Lower lobe of right lung (tissue), 2 donors: ENCODE results near the gene C5orf22. TPM values are rescaled to one million over a fixed set of nuclear protein-coding genes. Genes with fewer than 3 reads are reported as not detected.
"Not testable (repeated sequence)": the region's sequence is repeated elsewhere in the genome, so short reads cannot be mapped to it uniquely, and the experiment has no call there.

Source experiments
- ATAC-seq, 2 donors: fragments of 200-7000 bp; cut with Tn5 transposase; one replicate each; pipeline ENCODE4 v1.9.1; 2020 to 2022; ENCODE audit warnings: mild to moderate bottlenecking in 2 of 2, moderate library complexity in 2 of 2
- DNase-seq: peaks from one replicate; pipeline ENCODE4 v3.0.0-alpha.2; 2020
- H3K27ac ChIP-seq: fragments of 200-600 bp; one replicate; pipeline ENCODE4 v1.8.0; 2022
- H3K27me3 ChIP-seq: fragments of 200-600 bp; one replicate; pipeline ENCODE4 v1.8.0; 2022; ENCODE audit warnings: low read depth
- H3K36me3 ChIP-seq: fragments of 200-600 bp; one replicate; pipeline ENCODE4 v1.8.0; 2022; ENCODE audit warnings: mild to moderate bottlenecking
- H3K4me1 ChIP-seq: fragments of 200-600 bp; one replicate; pipeline ENCODE4 v1.8.0; 2022
- H3K4me3 ChIP-seq: fragments of 200-600 bp; one replicate; pipeline ENCODE4 v1.8.0; 2022; ENCODE audit warnings: mild to moderate bottlenecking
- H3K9me3 ChIP-seq: fragments of 200-600 bp; one replicate; pipeline ENCODE4 v1.8.0; 2022
- intact Hi-C: fragments of 100-400 bp; cut with DNase I; formaldehyde crosslinking; loops from one replicate; pipeline ENCODE4 v1.11.0; 2022
- total RNA-seq: library from RNA; stranded (reverse); fragmentation: NEBNext Ultra II Directional; extraction: Animal tissue kit (Norgen Biotek cat#: 25700); gene quantifications from one replicate; pipeline ENCODE4 v1.2.1, GENCODE V29; 2021
- TF ChIP-seq, protein P1 (sequence below): fragments of 200-600 bp; IDR thresholded peaks from one replicate; pipeline ENCODE4 v1.8.0; 2022; ENCODE audit warnings: antibody characterized with exemption, mild to moderate bottlenecking
- donor health status: DM: no; HTN: yes; CAD: no; lungs with severe emphysema.

C5orf22 gene
- total RNA-seq, 1 donor from 2014 or later: 20.8 TPM

- Histone ChIP-seq H3K27me3 (no peaks in the 10 kb centered on the region), H3K9me3 (no peaks in the 10 kb centered on the region), H3K4me1 (no peaks in the 10 kb centered on the region), H3K27ac (no peak overlapping the region), H3K4me3 (no peak overlapping the region), H3K36me3 (no peaks in the 10 kb centered on the region)
- DNase-seq: no peak
- TF ChIP-seq, protein P1, sequence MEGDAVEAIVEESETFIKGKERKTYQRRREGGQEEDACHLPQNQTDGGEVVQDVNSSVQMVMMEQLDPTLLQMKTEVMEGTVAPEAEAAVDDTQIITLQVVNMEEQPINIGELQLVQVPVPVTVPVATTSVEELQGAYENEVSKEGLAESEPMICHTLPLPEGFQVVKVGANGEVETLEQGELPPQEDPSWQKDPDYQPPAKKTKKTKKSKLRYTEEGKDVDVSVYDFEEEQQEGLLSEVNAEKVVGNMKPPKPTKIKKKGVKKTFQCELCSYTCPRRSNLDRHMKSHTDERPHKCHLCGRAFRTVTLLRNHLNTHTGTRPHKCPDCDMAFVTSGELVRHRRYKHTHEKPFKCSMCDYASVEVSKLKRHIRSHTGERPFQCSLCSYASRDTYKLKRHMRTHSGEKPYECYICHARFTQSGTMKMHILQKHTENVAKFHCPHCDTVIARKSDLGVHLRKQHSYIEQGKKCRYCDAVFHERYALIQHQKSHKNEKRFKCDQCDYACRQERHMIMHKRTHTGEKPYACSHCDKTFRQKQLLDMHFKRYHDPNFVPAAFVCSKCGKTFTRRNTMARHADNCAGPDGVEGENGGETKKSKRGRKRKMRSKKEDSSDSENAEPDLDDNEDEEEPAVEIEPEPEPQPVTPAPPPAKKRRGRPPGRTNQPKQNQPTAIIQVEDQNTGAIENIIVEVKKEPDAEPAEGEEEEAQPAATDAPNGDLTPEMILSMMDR: no peak
- intact Hi-C loops: loop anchor here (10.0 kb wide), 2 partner anchors 217 to 377 kb away; no protein-coding TSS in a partner anchor
- ATAC-seq: no peak
Measured at GRCh38 chr5:31587546-31587945, 55.4 kb downstream of the C5orf22 start.

DNA sequence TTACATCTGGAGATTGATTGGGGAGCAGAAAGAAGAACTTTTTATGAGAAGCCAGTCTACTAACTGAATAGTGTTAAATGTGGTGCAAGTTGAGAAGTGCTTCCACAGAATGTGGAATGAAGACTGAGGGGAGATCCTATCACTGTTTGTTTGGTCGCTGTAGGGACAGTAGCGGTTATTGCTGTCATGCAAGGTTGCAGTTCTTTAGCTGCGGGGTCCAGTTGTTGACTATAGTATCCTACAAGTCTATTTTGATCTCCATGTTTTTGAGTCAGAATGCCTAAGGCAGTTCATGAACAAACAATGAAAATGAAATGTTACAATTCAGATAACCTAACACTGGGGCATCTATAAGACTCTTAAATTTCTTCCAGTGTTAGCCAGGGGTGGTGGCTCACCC is 61.6 kb downstream of the C5orf22 start:
- ATAC-seq (no peak), DNase-seq (no peak)
- Histone ChIP-seq H3K27ac (no peak overlapping the region), H3K9me3 (no peaks in the 10 kb centered on the region), H3K36me3 (no peaks in the 10 kb centered on the region), H3K4me1 (no peaks in the 10 kb centered on the region), H3K27me3 (no peaks in the 10 kb centered on the region), H3K4me3 (no peak overlapping the region)
- TF ChIP-seq, protein P1: no peak
- intact Hi-C loops: no loop called here

DNA sequence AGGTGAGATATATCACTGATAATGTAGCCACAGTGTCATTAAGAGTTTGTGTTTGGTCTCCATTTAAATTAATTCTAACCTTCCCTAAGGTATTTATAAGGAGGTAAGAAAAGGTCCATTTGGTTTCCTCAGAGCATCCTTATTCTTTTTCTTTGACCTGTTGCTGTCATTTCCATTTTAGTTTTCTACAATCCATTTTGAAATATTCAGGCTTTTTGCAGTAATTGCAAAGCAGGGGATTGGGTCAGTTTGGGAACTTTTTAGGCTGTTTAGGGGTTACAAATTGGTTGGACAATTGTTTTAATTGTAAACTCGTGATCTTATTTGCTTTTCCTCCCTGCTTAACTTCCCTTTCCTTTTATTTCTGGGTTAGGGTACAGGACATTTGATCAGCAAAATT is 64.3 kb downstream of the C5orf22 start:
- intact Hi-C loops: no loop called here
- DNase-seq (no peak), ATAC-seq (no peak)
- H3K36me3 ChIP-seq: no peaks in the 10 kb centered on the region
- no peaks in the 10 kb centered on the region for H3K4me1 ChIP-seq
- no peaks in the 10 kb centered on the region for H3K9me3 ChIP-seq
- H3K27ac ChIP-seq: no peak overlapping the region
- TF ChIP-seq, protein P1: no peak
- no peaks in the 10 kb centered on the region for H3K27me3 ChIP-seq
- no peak overlapping the region for H3K4me3 ChIP-seq

DNA sequence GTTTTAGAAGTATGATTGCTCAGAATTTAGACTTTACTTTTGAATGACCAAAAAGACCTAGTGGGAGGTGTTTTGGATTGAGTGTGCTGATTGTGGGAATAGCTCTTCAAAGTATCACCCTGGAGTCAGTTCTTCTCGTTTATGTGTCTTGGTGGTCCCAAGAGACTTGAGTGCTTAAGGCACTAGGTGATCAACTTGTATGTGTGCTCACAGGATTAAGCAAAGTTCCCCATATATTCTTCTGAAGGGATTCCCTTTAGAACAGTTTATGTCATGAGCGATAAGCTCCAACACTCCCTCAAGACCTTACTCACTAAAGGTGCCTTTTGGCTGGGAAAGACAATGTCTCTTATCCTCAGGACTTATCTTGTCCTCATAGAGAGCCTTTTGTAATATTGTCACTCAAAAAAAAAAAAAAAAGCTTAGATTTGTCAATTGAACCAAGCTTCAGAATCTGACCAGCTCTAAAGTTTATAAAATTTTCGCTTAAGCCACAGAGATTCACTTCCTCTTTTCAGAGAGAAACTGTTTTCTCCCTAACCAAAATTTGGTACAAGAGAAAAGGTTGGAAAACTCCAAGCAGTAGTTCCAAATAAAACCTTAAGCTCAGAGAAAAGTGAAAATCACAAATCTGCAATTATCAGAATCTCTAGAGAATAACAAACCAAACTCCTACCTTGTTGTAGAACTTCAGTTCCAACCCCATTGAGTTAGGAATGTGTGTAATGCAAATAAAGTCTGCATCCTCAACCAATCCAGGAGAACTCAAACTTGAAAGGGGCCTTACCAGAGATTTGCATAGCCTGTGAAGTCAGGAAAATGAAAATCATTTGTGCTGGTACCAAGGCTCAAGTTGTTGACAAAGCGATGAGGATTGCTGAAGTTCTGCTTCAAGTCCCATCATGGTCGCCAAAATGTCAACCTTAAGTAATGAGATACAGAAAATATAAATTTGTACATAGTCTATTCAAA is 66.8 kb downstream of the C5orf22 start:
- Histone ChIP-seq H3K4me1 (no peaks in the 10 kb centered on the region), H3K36me3 (no peaks in the 10 kb centered on the region), H3K27me3 (no peaks in the 10 kb centered on the region), H3K9me3 (no peaks in the 10 kb centered on the region), H3K4me3 (no peak overlapping the region), H3K27ac (no peak overlapping the region)
- peak; percentile 53 to 79 for ATAC-seq
- TF ChIP-seq, protein P1: no peak
- no peak for DNase-seq
- intact Hi-C loops: no loop called here

DNA sequence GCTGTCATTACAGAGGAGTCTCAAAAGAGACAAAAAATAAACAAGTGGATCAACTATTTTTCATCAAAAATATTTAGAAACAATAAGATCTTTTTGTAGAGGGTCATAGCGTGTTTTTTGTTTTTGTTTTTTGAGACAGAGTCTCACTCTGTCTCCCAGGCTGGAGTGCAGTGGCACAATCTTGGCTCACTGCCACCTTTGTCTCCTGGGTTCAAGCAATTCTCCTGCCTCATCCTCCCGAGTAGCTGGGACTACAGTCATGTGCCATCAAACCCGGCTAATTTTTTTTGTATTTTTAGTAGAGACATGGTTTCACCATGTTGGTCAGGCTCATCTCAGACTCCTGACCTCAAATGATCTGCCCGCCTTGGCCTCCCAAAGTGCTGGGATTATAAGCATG is 70.2 kb downstream of the C5orf22 start:
- H3K9me3 ChIP-seq, H3K27ac ChIP-seq, H3K36me3 ChIP-seq, ATAC-seq, H3K4me3 ChIP-seq, intact Hi-C loops, DNase-seq, H3K27me3 ChIP-seq, H3K4me1 ChIP-seq: not testable (repeated sequence)

DNA sequence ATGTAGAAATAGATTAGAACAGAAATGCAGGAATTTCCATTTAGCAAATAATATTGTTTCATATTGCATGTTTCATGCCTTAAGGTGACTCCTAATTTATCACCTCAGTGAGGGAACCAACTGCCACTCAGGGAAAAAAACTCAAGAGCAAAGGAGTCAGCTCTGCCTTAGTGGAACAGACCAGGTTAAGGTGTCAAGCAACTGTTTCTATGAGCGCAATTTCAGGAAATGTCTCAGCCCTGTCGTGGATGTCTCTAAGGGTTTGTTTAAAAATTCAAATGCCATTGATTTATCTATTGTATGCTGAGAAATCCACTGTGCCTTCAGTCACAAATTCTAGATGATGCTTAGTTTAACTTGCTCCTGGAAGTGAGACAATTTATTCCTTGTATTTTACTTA is 72.1 kb downstream of the C5orf22 start:
- H3K4me3 ChIP-seq: no peak overlapping the region
- no peak for DNase-seq
- TF ChIP-seq, protein P1: no peak
- H3K36me3 ChIP-seq: no peaks in the 10 kb centered on the region
- no peaks in the 10 kb centered on the region for H3K4me1 ChIP-seq
- H3K27me3 ChIP-seq: no peaks in the 10 kb centered on the region
- intact Hi-C loops: no loop called here
- no peaks in the 10 kb centered on the region for H3K9me3 ChIP-seq
- no peak for ATAC-seq
- no peak overlapping the region for H3K27ac ChIP-seq
